ENCODE results near the gene PKN2.

DNA sequence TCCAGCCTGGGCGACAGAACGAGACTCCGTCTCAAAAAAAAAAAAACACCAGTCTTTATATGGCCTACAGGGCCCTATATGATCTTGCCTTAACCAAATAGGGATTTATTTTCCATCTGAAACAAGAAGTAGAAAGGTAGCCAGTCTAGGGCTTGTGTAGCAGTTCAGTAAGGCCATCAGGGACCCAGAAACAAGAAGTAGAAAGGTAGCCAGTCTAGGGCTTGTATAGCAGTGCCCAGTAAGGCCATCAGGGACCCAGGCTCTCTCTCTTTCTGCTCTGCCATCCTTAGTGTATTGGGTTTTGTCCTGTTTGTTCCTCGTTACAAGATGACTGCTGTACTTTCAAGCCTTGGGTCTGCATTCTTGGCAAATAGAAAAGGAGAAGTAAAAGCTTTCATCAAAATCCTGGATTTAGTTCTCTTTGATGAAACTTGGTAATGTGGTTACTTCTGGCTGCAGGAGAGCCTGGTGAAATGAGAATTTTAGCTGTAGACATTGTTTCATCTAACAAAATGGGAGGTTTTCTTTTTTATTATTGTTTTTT lies 46.1 kb downstream of the PKN2 start:
- TF ChIP-seq, protein P1, sequence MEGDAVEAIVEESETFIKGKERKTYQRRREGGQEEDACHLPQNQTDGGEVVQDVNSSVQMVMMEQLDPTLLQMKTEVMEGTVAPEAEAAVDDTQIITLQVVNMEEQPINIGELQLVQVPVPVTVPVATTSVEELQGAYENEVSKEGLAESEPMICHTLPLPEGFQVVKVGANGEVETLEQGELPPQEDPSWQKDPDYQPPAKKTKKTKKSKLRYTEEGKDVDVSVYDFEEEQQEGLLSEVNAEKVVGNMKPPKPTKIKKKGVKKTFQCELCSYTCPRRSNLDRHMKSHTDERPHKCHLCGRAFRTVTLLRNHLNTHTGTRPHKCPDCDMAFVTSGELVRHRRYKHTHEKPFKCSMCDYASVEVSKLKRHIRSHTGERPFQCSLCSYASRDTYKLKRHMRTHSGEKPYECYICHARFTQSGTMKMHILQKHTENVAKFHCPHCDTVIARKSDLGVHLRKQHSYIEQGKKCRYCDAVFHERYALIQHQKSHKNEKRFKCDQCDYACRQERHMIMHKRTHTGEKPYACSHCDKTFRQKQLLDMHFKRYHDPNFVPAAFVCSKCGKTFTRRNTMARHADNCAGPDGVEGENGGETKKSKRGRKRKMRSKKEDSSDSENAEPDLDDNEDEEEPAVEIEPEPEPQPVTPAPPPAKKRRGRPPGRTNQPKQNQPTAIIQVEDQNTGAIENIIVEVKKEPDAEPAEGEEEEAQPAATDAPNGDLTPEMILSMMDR (IDR thresholded peaks at IDR 0.05): no peak
- TF ChIP-seq POLR2A (IDR thresholded peaks at IDR 0.05): no peak
